ENCODE results near the gene TLE1. TPM values are rescaled to one million over a fixed set of nuclear protein-coding genes. Genes with fewer than 3 reads are reported as not detected.
A peak's percentile ranks its signal among the peaks of the same experiment; 100 is the strongest.

Gene TLE1
- total RNA-seq, 1 experiment from 2014 or later: 79.3 TPM

GRCh38 chr9:81592887-81593266, 96.5 kb downstream of the TLE1 start:
- H3K18ac ChIP-seq (ENCODE audit: insufficient read length, low read depth, low read length): no peak overlapping the region
- no peak overlapping the region for H3K9ac ChIP-seq (ENCODE audit: extremely low read depth, insufficient read length, low read length)
- H3K9me3 ChIP-seq (ENCODE audit: control insufficient read depth, low read depth, low read length): no peaks in the 10 kb centered on the region
- H3K4me1 ChIP-seq (ENCODE audit: insufficient read depth, low read length): peaks cover 24% of the 10 kb centered on the region
- no peak overlapping the region for H2BK15ac ChIP-seq (ENCODE audit: low read depth, low read length)
- no peak overlapping the region for H2BK120ac ChIP-seq (ENCODE audit: low read depth, low read length, poor library complexity, severe bottlenecking)
- H4K8ac ChIP-seq (replicated peaks; ENCODE audit: insufficient read length, low read depth, low read length): no peak overlapping the region
- H3K14ac ChIP-seq (ENCODE audit: insufficient read depth, low read length): 0 out of 2 replicates have a peak overlapping the region, but pooled peaks have one; percentile 52
- H3K27ac ChIP-seq (ENCODE audit: insufficient read length, low read depth, low read length): no peak overlapping the region
- H2BK5ac ChIP-seq (ENCODE audit: insufficient read length, low read length): no peak overlapping the region
- H3K27me3 ChIP-seq (ENCODE audit: insufficient read depth, low read length): no peaks in the 10 kb centered on the region
- no peak overlapping the region for H2BK20ac ChIP-seq (ENCODE audit: low read depth, low read length, poor library complexity, severe bottlenecking)
- no peak overlapping the region for H2BK12ac ChIP-seq (ENCODE audit: insufficient read length, low read depth, low read length)
- H3K27ac Mint-ChIP-seq: peak overlapping the region; percentile 8 to 97 (median 95); a peak in 6 of 7 replicates
- no peak overlapping the region for H3T11ph ChIP-seq (ENCODE audit: low read length)
- H3K9me3 Mint-ChIP-seq: 0 out of 5 replicates have a peak, but pooled peaks cover 0 to 4% of the 10 kb centered on the region in 2 experiments
- no peak overlapping the region for H4K5ac ChIP-seq (ENCODE audit: insufficient read length, low read depth, low read length)
- no peak overlapping the region for H3K4ac ChIP-seq (ENCODE audit: low read depth, low read length)
- WGBS (ENCODE audit: extremely low coverage, insufficient read length, low lambda C conversion rate): no CpG with 5 or more reads among the region's 15 CpGs
- H2AFZ ChIP-seq (ENCODE audit: low read length): no peak overlapping the region
- peaks cover 1% of the 10 kb centered on the region; the same call in 1 of the 2 replicates for H3K79me2 ChIP-seq (ENCODE audit: insufficient read depth, low read length)
- no peak overlapping the region for H2AK5ac ChIP-seq (ENCODE audit: insufficient read length, low read length)
- peaks cover 44 to 57% of the 10 kb centered on the region in 2 experiments for H3K4me1 Mint-ChIP-seq
- H3K23me2 ChIP-seq (ENCODE audit: insufficient read length, low read depth, low read length, poor library complexity, severe bottlenecking): peaks cover 4% of the 10 kb centered on the region
- no peak overlapping the region for H3K4me3 Mint-ChIP-seq
- no peaks in the 10 kb centered on the region for H3K79me1 ChIP-seq (ENCODE audit: insufficient read depth, low read depth, low read length, poor library complexity, severe bottlenecking)
- H3K23ac ChIP-seq (ENCODE audit: insufficient read length, low read depth, low read length): no peak overlapping the region
- no peak for TF ChIP-seq CTCF (conservative IDR thresholded peaks at IDR 0.05)
- peaks cover 9% of the 10 kb centered on the region for H3K27me3 Mint-ChIP-seq (ENCODE audit: low read depth)
- peaks cover 52 to 78% (median 70%) of the 10 kb centered on the region in 3 experiments for H3K36me3 Mint-ChIP-seq (ENCODE audit: insufficient read depth in 1 of 3, low read depth in 3 of 3)
- H3K56ac ChIP-seq (ENCODE audit: insufficient read length, low read depth, low read length): no peak overlapping the region
- no peak overlapping the region for H3K4me2 ChIP-seq (ENCODE audit: insufficient read depth, insufficient read length, low read length)
- no peaks in the 10 kb centered on the region for H4K20me1 ChIP-seq (ENCODE audit: control insufficient read depth, insufficient read depth, insufficient read length)
- H4K91ac ChIP-seq (ENCODE audit: insufficient read length, low read depth, low read length): no peak overlapping the region
- no peak for DNase-seq
